Lung (tissue), 12 donors: ENCODE data around the gene SMAP1. TPM values are rescaled to one million over a fixed set of nuclear protein-coding genes. Genes with fewer than 3 reads are reported as not detected.

Experiments
- ATAC-seq: fragments of 200-7000 bp; cut with Tn5 transposase; one replicate; pipeline ENCODE4 v1.9.1; 2020; ENCODE audit warnings: moderate number of reproducible peaks; ENCODE audit not compliant: insufficient read depth, low FRiP score
- DNase-seq, 3 donors: peaks; one replicate each; pipeline ENCODE4 v3.0.0-alpha.2; 2013 to 2017
- H3K27ac ChIP-seq, 2 donors: one replicate each; pipeline ENCODE4 v1.5.1; 2013; ENCODE audit warnings: mild to moderate bottlenecking in 2 of 2, moderate library complexity in 2 of 2, control low read depth in 1 of 2, inconsistent platforms in 1 of 2, low read depth in 1 of 2, low read length in 1 of 2
- H3K27me3 ChIP-seq, 3 donors: one replicate each; pipeline ENCODE4 v1.5.1; 2013; ENCODE audit warnings: low read length in 2 of 3; ENCODE audit not compliant: control insufficient read depth in 3 of 3, insufficient read depth in 3 of 3
- H3K36me3 ChIP-seq, 4 donors: one replicate each; pipeline ENCODE4 v1.5.1; 2013; ENCODE audit warnings: low read length in 4 of 4, mild to moderate bottlenecking in 1 of 4, moderate library complexity in 1 of 4; ENCODE audit not compliant: control insufficient read depth in 4 of 4, insufficient read depth in 4 of 4
- H3K4me1 ChIP-seq, 5 donors: one replicate each; pipeline ENCODE4 v1.5.1; 2013; ENCODE audit warnings: low read length in 5 of 5, mild to moderate bottlenecking in 2 of 5, moderate library complexity in 1 of 5; ENCODE audit not compliant: control insufficient read depth in 5 of 5, insufficient read depth in 5 of 5
- H3K4me3 ChIP-seq: one replicate; pipeline ENCODE4 v1.5.1; 2013; ENCODE audit warnings: mild to moderate bottlenecking, control low read depth, moderate library complexity
- H3K9ac ChIP-seq, 2 donors: one replicate each; pipeline ENCODE4 v1.5.1; 2013; ENCODE audit warnings: low read length in 2 of 2, control low read depth in 1 of 2; ENCODE audit not compliant: insufficient read depth in 1 of 2
- H3K9me3 ChIP-seq, 4 donors: one replicate each; pipeline ENCODE4 v1.5.1; 2013; ENCODE audit warnings: low read length in 3 of 4, mild to moderate bottlenecking in 1 of 4, moderate library complexity in 1 of 4; ENCODE audit not compliant: control insufficient read depth in 4 of 4, insufficient read depth in 3 of 4
- WGBS, 2 donors: extraction: QIAGEN DNeasy Blood & Tissue Kit; methylation state at CpG; one replicate each; pipeline ENCODE4 v1.1.7; 2013; 5-methylcytosine and 5-hydroxymethylcytosine counted together
- polyA plus RNA-seq, 2 donors: library from polyadenylated mRNA; stranded (reverse); fragments of 200-250 nt; gene quantifications; one replicate each; pipeline ENCODE4 v1.2.1, GENCODE V29; 2013
- total RNA-seq, 2 donors: library from RNA; depleted of rRNA in 1 of 2; stranded (reverse); fragments of >200 nt in 1 of 2; gene quantifications; one replicate each; pipeline ENCODE4 v1.2.1, GENCODE V29; 2014 to 2021
- TF ChIP-seq, protein P1 (sequence below): IDR thresholded peaks from 2 replicates; pipeline ENCODE4 v1.5.1; 2012; ENCODE audit warnings: mild to moderate bottlenecking; ENCODE audit errors: control extremely low read depth, extremely low read depth
- donor health status: control.
- donor health status: control.
- donor health status: Bipolar disorder and iron deficiency.
- donor health status: healthy.
- donor health status: DM: yes; HTN: yes; CAD: no.

Gene SMAP1
- total and polyA plus RNA-seq, 4 donors: 16.5 to 31.8 (median 19.6) TPM

GRCh38 chr6:70874181-70874913, 206.7 kb downstream of the SMAP1 start:
- Histone ChIP-seq H3K36me3 (no peaks in the 10 kb centered on the region), H3K27me3 (no peaks in the 10 kb centered on the region), H3K27ac (no peak overlapping the region), H3K9me3 (peaks cover 2 to 5% (median 3%) of the 10 kb centered on the region in 4 donors), H3K4me1 (no peaks in the 10 kb centered on the region), H3K4me3 (no peak overlapping the region), H3K9ac (no peak overlapping the region)
- no peak for ATAC-seq
- DNase-seq: peak in 1 of 3 donors; percentile 16
- TF ChIP-seq, protein P1, sequence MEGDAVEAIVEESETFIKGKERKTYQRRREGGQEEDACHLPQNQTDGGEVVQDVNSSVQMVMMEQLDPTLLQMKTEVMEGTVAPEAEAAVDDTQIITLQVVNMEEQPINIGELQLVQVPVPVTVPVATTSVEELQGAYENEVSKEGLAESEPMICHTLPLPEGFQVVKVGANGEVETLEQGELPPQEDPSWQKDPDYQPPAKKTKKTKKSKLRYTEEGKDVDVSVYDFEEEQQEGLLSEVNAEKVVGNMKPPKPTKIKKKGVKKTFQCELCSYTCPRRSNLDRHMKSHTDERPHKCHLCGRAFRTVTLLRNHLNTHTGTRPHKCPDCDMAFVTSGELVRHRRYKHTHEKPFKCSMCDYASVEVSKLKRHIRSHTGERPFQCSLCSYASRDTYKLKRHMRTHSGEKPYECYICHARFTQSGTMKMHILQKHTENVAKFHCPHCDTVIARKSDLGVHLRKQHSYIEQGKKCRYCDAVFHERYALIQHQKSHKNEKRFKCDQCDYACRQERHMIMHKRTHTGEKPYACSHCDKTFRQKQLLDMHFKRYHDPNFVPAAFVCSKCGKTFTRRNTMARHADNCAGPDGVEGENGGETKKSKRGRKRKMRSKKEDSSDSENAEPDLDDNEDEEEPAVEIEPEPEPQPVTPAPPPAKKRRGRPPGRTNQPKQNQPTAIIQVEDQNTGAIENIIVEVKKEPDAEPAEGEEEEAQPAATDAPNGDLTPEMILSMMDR: no peak
- 60 to 69% methylated on average over 3 of the region's 3 CpGs for WGBS, 2 donors

DNA sequence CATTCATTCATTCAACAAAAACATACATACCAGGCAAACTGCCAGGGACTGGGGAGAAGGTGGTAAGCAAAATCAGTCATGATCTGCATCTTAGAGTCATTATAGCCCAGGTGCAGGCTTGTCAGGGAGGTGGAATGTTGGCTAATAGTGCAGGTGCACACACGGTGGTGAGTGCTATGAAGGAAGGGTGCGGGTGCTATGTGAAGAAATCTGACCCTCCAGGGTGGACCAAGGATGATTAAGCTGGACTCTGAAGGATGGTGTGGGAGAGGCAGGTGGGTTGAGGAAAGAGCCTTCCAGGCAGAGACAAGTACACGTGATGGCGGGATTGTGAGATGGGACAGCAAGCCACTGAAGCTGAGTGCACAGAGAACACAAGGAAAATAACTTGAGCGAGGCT, 211.8 kb downstream of the SMAP1 start:
- Histone ChIP-seq H3K9me3 (peaks cover 0 to 4% (median 0%) of the 10 kb centered on the region in 4 donors), H3K36me3 (no peaks in the 10 kb centered on the region), H3K9ac (no peak overlapping the region), H3K27me3 (no peaks in the 10 kb centered on the region), H3K4me3 (no peak overlapping the region), H3K4me1 (no peaks in the 10 kb centered on the region), H3K27ac (no peak overlapping the region)
- ATAC-seq (no peak), DNase-seq (no peak)
- 82 to 90% methylated on average over 5 of the region's 5 CpGs for WGBS, 2 donors
- TF ChIP-seq, protein P1: no peak

DNA sequence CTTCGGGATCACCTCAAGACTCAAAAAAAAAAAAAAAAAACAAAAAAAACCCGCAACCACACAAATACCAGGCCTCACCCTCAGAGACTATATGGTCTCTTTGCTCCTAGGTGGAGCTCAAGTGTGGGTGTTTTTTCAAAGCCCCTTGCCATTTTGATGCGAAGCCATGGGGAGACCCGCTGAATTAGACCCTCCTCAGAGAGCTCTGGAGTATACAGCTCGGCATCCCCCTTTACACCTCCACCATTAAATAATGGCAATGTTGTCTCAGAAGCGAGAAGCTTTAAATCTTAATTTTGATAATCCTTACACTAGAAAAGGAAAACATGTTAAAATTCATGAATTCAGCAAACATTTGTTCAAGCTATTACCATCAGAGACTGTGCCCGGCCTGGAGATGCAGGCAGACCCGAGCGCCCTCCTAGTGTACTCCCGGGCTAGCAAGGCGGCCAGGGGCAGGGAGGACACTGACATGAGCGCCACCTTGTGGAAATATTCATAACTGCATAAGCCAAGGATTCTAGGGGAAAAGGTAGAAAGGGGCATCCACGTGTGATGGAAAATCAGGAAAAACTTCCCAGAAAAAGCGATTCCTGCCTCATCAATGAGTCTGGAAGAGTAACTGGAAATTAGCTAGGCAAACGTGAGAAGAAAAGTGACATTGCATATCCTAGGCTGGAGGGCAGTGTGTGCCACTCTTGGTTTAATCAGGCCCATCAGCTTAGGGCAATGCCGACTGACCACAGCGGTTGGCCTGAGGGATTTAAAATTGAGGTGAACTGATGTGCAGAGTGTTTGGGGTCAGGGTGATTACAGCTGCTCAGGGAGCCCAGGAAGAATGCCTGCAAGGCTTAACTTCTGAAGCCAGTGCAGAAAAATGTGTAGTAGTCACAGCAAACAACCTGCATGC, 216.6 kb downstream of the SMAP1 start:
- no peak overlapping the region for H3K27ac ChIP-seq
- DNase-seq: peak; percentile 47 to 61 (median 58)
- no peak overlapping the region for H3K4me3 ChIP-seq
- TF ChIP-seq, protein P1: peak; percentile 84
- 41 to 42% methylated on average over 17 of the region's 17 CpGs for WGBS, 2 donors
- H3K36me3 ChIP-seq: no peaks in the 10 kb centered on the region
- H3K9ac ChIP-seq: no peak overlapping the region
- H3K9me3 ChIP-seq: no peaks in the 10 kb centered on the region
- ATAC-seq: peak; percentile 66
- H3K4me1 ChIP-seq: no peaks in the 10 kb centered on the region
- H3K27me3 ChIP-seq: no peaks in the 10 kb centered on the region
